ENCODE measurements around the gene TMEM229B.

Gene TMEM229B

DNA sequence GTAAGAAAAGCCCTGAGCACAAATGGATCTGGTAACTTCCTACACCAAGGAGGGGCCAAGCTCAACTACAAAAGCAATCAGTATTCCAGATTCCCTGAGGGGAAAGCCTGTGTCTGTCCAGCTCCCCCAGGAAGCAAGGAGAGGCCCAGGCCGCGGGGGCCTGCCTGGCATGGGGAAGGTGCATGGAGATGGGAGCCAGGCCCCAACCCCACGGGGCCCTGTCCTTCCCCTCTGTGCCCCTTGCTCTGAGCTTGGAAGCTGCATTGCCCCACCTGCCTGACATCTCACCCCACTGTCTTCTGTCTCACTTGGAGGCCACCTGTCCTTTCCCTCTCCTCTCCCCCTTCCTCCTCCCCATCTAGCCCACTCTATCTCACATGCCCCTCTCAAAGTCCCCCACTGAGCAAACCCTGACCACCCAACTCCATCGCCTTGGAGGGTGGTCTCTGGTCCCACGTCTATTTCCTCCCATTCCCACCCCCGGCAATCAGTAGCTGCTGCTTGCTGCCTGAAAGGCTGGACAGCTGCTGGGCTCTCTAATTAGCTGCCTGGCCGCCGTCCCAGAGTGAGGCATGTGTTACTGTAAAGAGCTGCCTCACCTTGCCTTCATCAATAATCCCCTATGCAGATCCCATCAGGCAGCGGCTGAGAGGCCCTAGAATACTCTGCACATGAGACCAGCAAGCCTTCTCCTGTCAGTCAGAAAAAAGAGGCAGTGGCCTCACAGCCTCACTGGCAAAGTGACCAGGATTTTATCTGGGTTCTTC, 3.4 kb upstream of the TMEM229B start:
- TF ChIP-seq TAF1 (IDR thresholded peaks at IDR 0.05; ENCODE audit: low read depth) = no peak
- TF ChIP-seq, protein P1, sequence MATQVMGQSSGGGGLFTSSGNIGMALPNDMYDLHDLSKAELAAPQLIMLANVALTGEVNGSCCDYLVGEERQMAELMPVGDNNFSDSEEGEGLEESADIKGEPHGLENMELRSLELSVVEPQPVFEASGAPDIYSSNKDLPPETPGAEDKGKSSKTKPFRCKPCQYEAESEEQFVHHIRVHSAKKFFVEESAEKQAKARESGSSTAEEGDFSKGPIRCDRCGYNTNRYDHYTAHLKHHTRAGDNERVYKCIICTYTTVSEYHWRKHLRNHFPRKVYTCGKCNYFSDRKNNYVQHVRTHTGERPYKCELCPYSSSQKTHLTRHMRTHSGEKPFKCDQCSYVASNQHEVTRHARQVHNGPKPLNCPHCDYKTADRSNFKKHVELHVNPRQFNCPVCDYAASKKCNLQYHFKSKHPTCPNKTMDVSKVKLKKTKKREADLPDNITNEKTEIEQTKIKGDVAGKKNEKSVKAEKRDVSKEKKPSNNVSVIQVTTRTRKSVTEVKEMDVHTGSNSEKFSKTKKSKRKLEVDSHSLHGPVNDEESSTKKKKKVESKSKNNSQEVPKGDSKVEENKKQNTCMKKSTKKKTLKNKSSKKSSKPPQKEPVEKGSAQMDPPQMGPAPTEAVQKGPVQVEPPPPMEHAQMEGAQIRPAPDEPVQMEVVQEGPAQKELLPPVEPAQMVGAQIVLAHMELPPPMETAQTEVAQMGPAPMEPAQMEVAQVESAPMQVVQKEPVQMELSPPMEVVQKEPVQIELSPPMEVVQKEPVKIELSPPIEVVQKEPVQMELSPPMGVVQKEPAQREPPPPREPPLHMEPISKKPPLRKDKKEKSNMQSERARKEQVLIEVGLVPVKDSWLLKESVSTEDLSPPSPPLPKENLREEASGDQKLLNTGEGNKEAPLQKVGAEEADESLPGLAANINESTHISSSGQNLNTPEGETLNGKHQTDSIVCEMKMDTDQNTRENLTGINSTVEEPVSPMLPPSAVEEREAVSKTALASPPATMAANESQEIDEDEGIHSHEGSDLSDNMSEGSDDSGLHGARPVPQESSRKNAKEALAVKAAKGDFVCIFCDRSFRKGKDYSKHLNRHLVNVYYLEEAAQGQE (IDR thresholded peaks at IDR 0.05; ENCODE audit: low read depth) = peak; percentile 35; the same call in 1 of the 2 replicates

DNA sequence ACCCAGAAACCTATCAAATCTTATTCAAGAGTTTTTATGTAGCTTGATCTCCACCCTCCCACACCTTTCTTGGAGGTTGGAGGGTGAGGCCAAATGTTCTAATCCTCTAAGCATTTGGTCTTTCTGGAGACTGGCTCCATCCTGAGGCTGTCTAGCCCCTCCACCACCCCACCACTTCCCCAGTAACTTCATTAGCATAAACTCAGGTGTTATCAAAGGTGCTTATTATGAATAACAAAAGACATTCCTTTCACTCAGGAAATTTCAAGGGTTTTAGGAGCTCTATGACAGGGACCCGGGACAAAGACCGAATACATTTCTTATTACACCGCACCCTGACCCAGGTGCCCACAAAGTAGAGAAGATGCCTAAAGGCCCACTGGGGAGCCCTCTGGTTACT, 2.8 kb upstream of the TMEM229B start:
- TF ChIP-seq TCF12 (IDR thresholded peaks at IDR 0.05; ENCODE audit: low read depth) = no peak
- TF ChIP-seq CREB1 (IDR thresholded peaks at IDR 0.05; ENCODE audit: low read depth) = no peak
- no peak for TF ChIP-seq EP300 (IDR thresholded peaks at IDR 0.05; ENCODE audit: borderline replicate concordance)
- TF ChIP-seq RAD21 (IDR thresholded peaks at IDR 0.05; ENCODE audit: low read depth) = no peak
- TF ChIP-seq CEBPB (IDR thresholded peaks at IDR 0.05) = no peak
- no peak for TF ChIP-seq TEAD4 (IDR thresholded peaks at IDR 0.05)
- TF ChIP-seq TAF1 (IDR thresholded peaks at IDR 0.05; ENCODE audit: low read depth) = no peak
- TF ChIP-seq EGR1 (IDR thresholded peaks at IDR 0.05) = no peak
- TF ChIP-seq FOXM1 (IDR thresholded peaks at IDR 0.05; ENCODE audit: borderline replicate concordance, low read depth) = no peak
- TF ChIP-seq, protein P1 (IDR thresholded peaks at IDR 0.05; ENCODE audit: low read depth) = no peak
- no peak for TF ChIP-seq NFIC (IDR thresholded peaks at IDR 0.05)
- TF ChIP-seq, protein P2, sequence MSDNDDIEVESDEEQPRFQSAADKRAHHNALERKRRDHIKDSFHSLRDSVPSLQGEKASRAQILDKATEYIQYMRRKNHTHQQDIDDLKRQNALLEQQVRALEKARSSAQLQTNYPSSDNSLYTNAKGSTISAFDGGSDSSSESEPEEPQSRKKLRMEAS (IDR thresholded peaks at IDR 0.05) = no peak
- no peak for TF ChIP-seq ZBTB7A (IDR thresholded peaks at IDR 0.05; ENCODE audit: low read depth)
- TF ChIP-seq, protein P3, sequence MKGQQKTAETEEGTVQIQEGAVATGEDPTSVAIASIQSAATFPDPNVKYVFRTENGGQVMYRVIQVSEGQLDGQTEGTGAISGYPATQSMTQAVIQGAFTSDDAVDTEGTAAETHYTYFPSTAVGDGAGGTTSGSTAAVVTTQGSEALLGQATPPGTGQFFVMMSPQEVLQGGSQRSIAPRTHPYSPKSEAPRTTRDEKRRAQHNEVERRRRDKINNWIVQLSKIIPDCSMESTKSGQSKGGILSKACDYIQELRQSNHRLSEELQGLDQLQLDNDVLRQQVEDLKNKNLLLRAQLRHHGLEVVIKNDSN (IDR thresholded peaks at IDR 0.05) = no peak
- no peak for TF ChIP-seq YY1 (IDR thresholded peaks at IDR 0.05; ENCODE audit: low read depth)

DNA sequence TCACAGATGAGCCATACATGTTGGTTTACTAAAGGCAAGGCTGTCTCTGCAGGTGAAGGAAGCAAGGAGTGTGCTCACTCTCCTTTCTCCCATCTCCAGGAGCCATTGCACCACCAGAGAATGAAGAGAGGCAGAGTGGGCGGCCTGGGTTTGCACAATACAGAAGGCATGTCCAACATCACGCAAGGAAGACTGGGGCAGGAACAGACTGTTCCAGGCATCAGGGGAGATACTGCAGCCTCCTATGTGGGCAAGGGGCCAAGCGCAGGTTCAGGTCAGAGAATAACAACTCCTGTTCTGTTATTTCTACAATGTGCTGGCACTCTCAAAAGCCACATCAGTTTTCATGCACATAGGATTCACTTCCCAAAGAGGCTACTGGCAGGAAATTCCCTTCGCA, 1.7 kb upstream of the TMEM229B start:
- TF ChIP-seq YY1 (IDR thresholded peaks at IDR 0.05; ENCODE audit: low read depth) (no peak), EP300 (IDR thresholded peaks at IDR 0.05; ENCODE audit: borderline replicate concordance) (no peak), TCF12 (IDR thresholded peaks at IDR 0.05; ENCODE audit: low read depth) (no peak), CREB1 (IDR thresholded peaks at IDR 0.05; ENCODE audit: low read depth) (no peak), TEAD4 (IDR thresholded peaks at IDR 0.05) (no peak), RAD21 (IDR thresholded peaks at IDR 0.05; ENCODE audit: low read depth) (no peak), NFIC (IDR thresholded peaks at IDR 0.05) (no peak), TAF1 (IDR thresholded peaks at IDR 0.05; ENCODE audit: low read depth) (no peak), EGR1 (IDR thresholded peaks at IDR 0.05) (no peak), ZBTB7A (IDR thresholded peaks at IDR 0.05; ENCODE audit: low read depth) (no peak), CEBPB (IDR thresholded peaks at IDR 0.05) (no peak), FOXM1 (IDR thresholded peaks at IDR 0.05; ENCODE audit: borderline replicate concordance, low read depth) (no peak)
- TF ChIP-seq, protein P2 (IDR thresholded peaks at IDR 0.05) = no peak
- TF ChIP-seq, protein P3 (IDR thresholded peaks at IDR 0.05) = no peak
- TF ChIP-seq, protein P1 (IDR thresholded peaks at IDR 0.05; ENCODE audit: low read depth) = no peak

DNA sequence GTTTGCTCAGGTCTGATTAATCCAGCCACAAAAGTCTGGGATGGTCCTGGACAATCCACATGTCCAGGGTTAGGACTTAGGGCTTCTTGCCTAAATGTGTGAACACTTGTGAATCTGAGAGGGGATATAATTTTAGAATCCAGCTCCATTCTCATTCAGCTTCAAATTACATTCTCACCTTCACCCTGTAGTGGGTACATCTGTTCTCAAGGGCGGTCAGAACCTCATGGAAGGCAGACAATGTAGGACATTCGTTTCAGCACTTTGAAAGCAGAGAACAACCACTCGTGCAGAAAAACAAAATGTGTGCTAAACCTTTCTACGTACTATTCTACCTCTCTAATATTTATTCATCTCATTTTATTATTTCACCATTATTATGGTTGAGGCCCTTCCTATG, 1.2 kb downstream of the TMEM229B start:
- TF ChIP-seq CEBPB (IDR thresholded peaks at IDR 0.05) = no peak
- TF ChIP-seq CREB1 (IDR thresholded peaks at IDR 0.05; ENCODE audit: low read depth) = no peak
- TF ChIP-seq RAD21 (IDR thresholded peaks at IDR 0.05; ENCODE audit: low read depth) = no peak
- no peak for TF ChIP-seq EP300 (IDR thresholded peaks at IDR 0.05; ENCODE audit: borderline replicate concordance)
- no peak for TF ChIP-seq NFIC (IDR thresholded peaks at IDR 0.05)
- TF ChIP-seq, protein P1 (IDR thresholded peaks at IDR 0.05; ENCODE audit: low read depth) = no peak
- TF ChIP-seq, protein P3 (IDR thresholded peaks at IDR 0.05) = no peak
- TF ChIP-seq, protein P2 (IDR thresholded peaks at IDR 0.05) = no peak
- no peak for TF ChIP-seq TCF12 (IDR thresholded peaks at IDR 0.05; ENCODE audit: low read depth)
- no peak for TF ChIP-seq EGR1 (IDR thresholded peaks at IDR 0.05)
- no peak for TF ChIP-seq YY1 (IDR thresholded peaks at IDR 0.05; ENCODE audit: low read depth)
- no peak for TF ChIP-seq FOXM1 (IDR thresholded peaks at IDR 0.05; ENCODE audit: borderline replicate concordance, low read depth)
- TF ChIP-seq ZBTB7A (IDR thresholded peaks at IDR 0.05; ENCODE audit: low read depth) = no peak
- TF ChIP-seq TEAD4 (IDR thresholded peaks at IDR 0.05) = no peak
- TF ChIP-seq TAF1 (IDR thresholded peaks at IDR 0.05; ENCODE audit: low read depth) = no peak
